Measurements from ENCODE around the gene VEPH1. TPM values are rescaled to one million over a fixed set of nuclear protein-coding genes. Genes with fewer than 3 reads are reported as not detected.

Gene VEPH1
- polyA plus RNA-seq, 1 donor (not counting 4 experiments of a cell fraction or from before 2014, with no cell fraction given): 0.21 TPM

GRCh38 chr3:157290766-157291165 lies 212.4 kb downstream of the VEPH1 start:
- no peak overlapping the region for H3K4me3 ChIP-seq (ENCODE audit: control insufficient read depth in 2 of 3, extremely low read depth in 1 of 3, insufficient read depth in 2 of 3, low read depth in 1 of 3, low read length in 3 of 3)
- dilution Hi-C loops (cut with MboI; ENCODE audit: extremely low pct_ligation_motif_present, low sequenced_read_pairs): no loop called here
- H3K27ac ChIP-seq (ENCODE audit: control insufficient read depth, insufficient read depth, low read length): no peak overlapping the region
- H2AFZ ChIP-seq (ENCODE audit: control insufficient read depth, low read length): no peak overlapping the region
- H3K36me3 ChIP-seq (ENCODE audit: control insufficient read depth in 2 of 2, extremely low read depth in 1 of 2, insufficient read depth in 2 of 2, low read length in 2 of 2): no peaks in the 10 kb centered on the region
- no peaks in the 10 kb centered on the region for H3K4me1 ChIP-seq (ENCODE audit: control insufficient read depth, extremely low read depth, insufficient read depth, low read length)
- no peaks in the 10 kb centered on the region for H3K79me2 ChIP-seq (ENCODE audit: control insufficient read depth, insufficient read depth, low read length)
- no peak for FAIRE-seq
- no peaks in the 10 kb centered on the region for H3K27me3 ChIP-seq (ENCODE audit: control insufficient read depth, extremely low read depth, insufficient read depth, low read length)
- H4K20me1 ChIP-seq (ENCODE audit: control insufficient read depth, extremely low read depth, insufficient read depth, low read length): no peaks in the 10 kb centered on the region
- no peaks in the 10 kb centered on the region for H3K9me3 ChIP-seq (ENCODE audit: control insufficient read depth, low read depth, low read length)
- no peak overlapping the region for H3K4me2 ChIP-seq (ENCODE audit: control insufficient read depth, extremely low read depth, insufficient read depth, low read depth, low read length)
- H3K9me1 ChIP-seq (ENCODE audit: control insufficient read depth, extremely low read depth, insufficient read depth, low read length): no peaks in the 10 kb centered on the region
- no peak overlapping the region for H3K9ac ChIP-seq (ENCODE audit: control insufficient read depth, extremely low read depth, insufficient read depth, low read length)
- TF ChIP-seq CTCF (optimal IDR thresholded peaks at IDR 0.05 in 1 of 3, IDR thresholded peaks at IDR 0.05 in 1 of 3, conservative IDR thresholded peaks at IDR 0.05 in 1 of 3; ENCODE audit: extremely low read depth in 1 of 3, insufficient read depth in 2 of 3, low read length in 3 of 3) (no peak), EZH2 (IDR thresholded peaks at IDR 0.05; ENCODE audit: low read length) (no peak)
- no peak for DNase-seq (ENCODE audit: low read depth, low spot score)

- TF ChIP-seq EZH2 (IDR thresholded peaks at IDR 0.05; ENCODE audit: low read length) (no peak), CTCF (optimal IDR thresholded peaks at IDR 0.05 in 1 of 3, IDR thresholded peaks at IDR 0.05 in 1 of 3, conservative IDR thresholded peaks at IDR 0.05 in 1 of 3; ENCODE audit: extremely low read depth in 1 of 3, insufficient read depth in 2 of 3, low read length in 3 of 3) (no peak)
- H3K36me3 ChIP-seq (ENCODE audit: control insufficient read depth in 2 of 2, extremely low read depth in 1 of 2, insufficient read depth in 2 of 2, low read length in 2 of 2): no peaks in the 10 kb centered on the region
- no peak overlapping the region for H3K9ac ChIP-seq (ENCODE audit: control insufficient read depth, extremely low read depth, insufficient read depth, low read length)
- no peak overlapping the region for H2AFZ ChIP-seq (ENCODE audit: control insufficient read depth, low read length)
- H3K27me3 ChIP-seq (ENCODE audit: control insufficient read depth, extremely low read depth, insufficient read depth, low read length): no peaks in the 10 kb centered on the region
- no peaks in the 10 kb centered on the region for H3K79me2 ChIP-seq (ENCODE audit: control insufficient read depth, insufficient read depth, low read length)
- H3K27ac ChIP-seq (ENCODE audit: control insufficient read depth, insufficient read depth, low read length): no peak overlapping the region
- dilution Hi-C loops (cut with MboI; ENCODE audit: extremely low pct_ligation_motif_present, low sequenced_read_pairs): no loop called here
- H3K4me2 ChIP-seq (ENCODE audit: control insufficient read depth, extremely low read depth, insufficient read depth, low read depth, low read length): no peak overlapping the region
- H3K4me3 ChIP-seq (ENCODE audit: control insufficient read depth in 2 of 3, extremely low read depth in 1 of 3, insufficient read depth in 2 of 3, low read depth in 1 of 3, low read length in 3 of 3): no peak overlapping the region
- FAIRE-seq (no peak), DNase-seq (ENCODE audit: low read depth, low spot score) (no peak)
- H3K9me1 ChIP-seq (ENCODE audit: control insufficient read depth, extremely low read depth, insufficient read depth, low read length): no peaks in the 10 kb centered on the region
- no peaks in the 10 kb centered on the region for H4K20me1 ChIP-seq (ENCODE audit: control insufficient read depth, extremely low read depth, insufficient read depth, low read length)
- no peaks in the 10 kb centered on the region for H3K9me3 ChIP-seq (ENCODE audit: control insufficient read depth, low read depth, low read length)
- peaks cover 9% of the 10 kb centered on the region for H3K4me1 ChIP-seq (ENCODE audit: control insufficient read depth, extremely low read depth, insufficient read depth, low read length)
Observed at GRCh38 chr3:157285966-157286365, 217.2 kb downstream of the VEPH1 start.
